ENCODE measurements around the gene SMG6. TPM values are rescaled to one million over a fixed set of nuclear protein-coding genes. Genes with fewer than 3 reads are reported as not detected.

The SMG6 gene
- total RNA-seq, 4 donors from 2014 or later, result 17.9 to 24.0 (median 20.1) TPM

- no peak for DNase-seq
- intact Hi-C loops (cut with DNase I), result no loop called here
- TF ChIP-seq CTCF (IDR thresholded peaks at IDR 0.05) (no peak), POLR2A (IDR thresholded peaks at IDR 0.05) (no peak)
- H3K9me3 ChIP-seq, result no peaks in the 10 kb centered on the region
- no peaks in the 10 kb centered on the region for H3K27me3 ChIP-seq
- H3K4me3 ChIP-seq, result no peak overlapping the region
- peaks cover 0 to 84% (median 0%) of the 10 kb centered on the region in 3 donors for H3K36me3 ChIP-seq
- 87 to 96% methylated on average over 4 to 5 of the region's 6 CpGs for WGBS, 2 donors
- peaks cover 28 to 84% (median 64%) of the 10 kb centered on the region in 3 donors for H3K4me1 ChIP-seq
- peak overlapping the region; percentile 45 to 93 (median 86) for H3K27ac ChIP-seq
Observed at GRCh38 chr17:2071024-2071385, 232.6 kb downstream of the SMG6 start.

DNA sequence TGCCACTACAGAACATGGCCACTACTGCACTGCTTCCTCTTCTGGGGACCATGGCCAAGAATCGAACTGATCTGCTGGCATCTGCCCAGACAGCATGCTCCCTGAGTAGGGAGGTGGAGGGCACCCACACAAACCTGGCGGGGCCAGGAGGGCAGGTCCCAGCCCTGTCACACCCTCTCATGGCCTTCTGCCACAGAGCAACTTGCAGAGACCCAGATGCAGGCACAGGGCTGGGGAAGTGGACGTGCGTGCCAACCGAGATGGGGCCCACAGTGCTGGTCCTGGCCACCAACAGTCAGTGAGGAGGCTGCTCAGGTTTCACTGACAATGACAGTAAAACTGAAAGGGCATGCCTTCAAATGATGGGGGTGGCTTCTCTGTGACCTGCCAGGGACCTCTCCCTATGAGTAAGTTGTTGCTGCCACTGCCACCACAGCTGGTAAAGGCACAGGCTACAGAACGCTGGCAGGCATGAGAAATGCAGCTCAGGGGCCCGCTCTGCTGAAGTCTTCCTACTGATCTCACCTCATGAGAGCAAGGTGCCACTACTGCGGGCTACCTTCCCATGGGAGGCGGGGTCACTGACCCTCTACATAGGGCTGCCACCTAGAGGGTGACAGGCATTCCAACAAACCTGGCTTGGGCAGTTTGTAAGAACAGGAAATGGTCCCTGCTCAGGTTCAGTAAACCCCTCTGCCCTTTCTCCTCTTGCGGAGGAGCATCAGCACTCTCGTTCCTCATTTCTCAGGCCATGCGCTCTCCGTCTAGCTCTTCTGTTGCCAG, 233.2 kb downstream of the SMG6 start:
- intact Hi-C loops (cut with DNase I), result no loop called here
- Histone ChIP-seq H3K4me3 (no peak overlapping the region), H3K27me3 (no peaks in the 10 kb centered on the region), H3K27ac (peak overlapping the region; percentile 45 to 93 (median 86)), H3K36me3 (peaks cover 0 to 84% (median 0%) of the 10 kb centered on the region in 3 donors), H3K4me1 (peaks cover 23 to 84% (median 64%) of the 10 kb centered on the region in 3 donors), H3K9me3 (no peaks in the 10 kb centered on the region)
- no peak for DNase-seq
- TF ChIP-seq CTCF (IDR thresholded peaks at IDR 0.05), result no peak
- TF ChIP-seq POLR2A (IDR thresholded peaks at IDR 0.05), result no peak
- WGBS, 2 donors, result 67 to 68% methylated on average over 5 to 11 of the region's 13 CpGs

- intact Hi-C loops (cut with DNase I), result no loop called here
- Histone ChIP-seq H3K27ac (peak overlapping the region; percentile 38 to 93 (median 87)), H3K4me3 (no peak overlapping the region), H3K36me3 (peaks cover 0 to 87% (median 0%) of the 10 kb centered on the region in 3 donors), H3K4me1 (peaks cover 23 to 91% (median 72%) of the 10 kb centered on the region in 3 donors), H3K27me3 (no peaks in the 10 kb centered on the region), H3K9me3 (no peaks in the 10 kb centered on the region)
- DNase-seq, result no peak
- no peak for TF ChIP-seq POLR2A (IDR thresholded peaks at IDR 0.05)
- no peak for TF ChIP-seq CTCF (IDR thresholded peaks at IDR 0.05)
- WGBS, 2 donors, result 53 to 61% methylated on average over 5 to 11 of the region's 15 CpGs
Observed at GRCh38 chr17:2068519-2069051, 235.0 kb downstream of the SMG6 start.

DNA sequence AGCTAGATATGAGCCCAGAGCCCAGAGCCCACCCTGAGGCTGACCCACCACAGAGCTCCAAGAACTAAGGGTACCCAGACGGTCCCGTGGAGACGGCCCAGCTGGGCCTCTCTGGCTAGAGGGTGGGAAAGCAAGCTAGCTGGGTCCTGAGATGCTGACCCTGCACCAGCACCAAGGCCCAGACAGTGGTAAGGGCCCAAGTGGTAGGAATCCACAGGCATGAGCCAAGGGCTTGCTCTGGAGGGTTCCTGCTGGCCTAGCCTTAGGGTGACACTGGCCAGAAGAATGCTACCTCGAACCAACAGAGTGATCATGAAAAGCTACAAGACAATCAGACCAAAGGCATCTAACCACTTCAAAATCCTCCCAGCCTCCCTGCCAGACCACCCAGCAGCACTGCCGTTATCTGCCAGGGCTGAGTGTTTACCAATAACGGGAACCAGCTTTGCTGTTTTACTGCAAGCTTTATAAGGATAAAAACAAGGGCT, 235.5 kb downstream of the SMG6 start:
- intact Hi-C loops (cut with DNase I), result no loop called here
- no peak for TF ChIP-seq POLR2A (IDR thresholded peaks at IDR 0.05)
- TF ChIP-seq CTCF (IDR thresholded peaks at IDR 0.05), result no peak
- Histone ChIP-seq H3K4me3 (no peak overlapping the region), H3K27ac (peak overlapping the region; percentile 38 to 93 (median 87)), H3K36me3 (peaks cover 0 to 92% (median 0%) of the 10 kb centered on the region in 3 donors), H3K27me3 (no peaks in the 10 kb centered on the region), H3K4me1 (peaks cover 23 to 95% (median 77%) of the 10 kb centered on the region in 3 donors), H3K9me3 (no peaks in the 10 kb centered on the region)
- no peak for DNase-seq
- 50 to 66% methylated on average over 2 to 3 of the region's 6 CpGs for WGBS, 2 donors

DNA sequence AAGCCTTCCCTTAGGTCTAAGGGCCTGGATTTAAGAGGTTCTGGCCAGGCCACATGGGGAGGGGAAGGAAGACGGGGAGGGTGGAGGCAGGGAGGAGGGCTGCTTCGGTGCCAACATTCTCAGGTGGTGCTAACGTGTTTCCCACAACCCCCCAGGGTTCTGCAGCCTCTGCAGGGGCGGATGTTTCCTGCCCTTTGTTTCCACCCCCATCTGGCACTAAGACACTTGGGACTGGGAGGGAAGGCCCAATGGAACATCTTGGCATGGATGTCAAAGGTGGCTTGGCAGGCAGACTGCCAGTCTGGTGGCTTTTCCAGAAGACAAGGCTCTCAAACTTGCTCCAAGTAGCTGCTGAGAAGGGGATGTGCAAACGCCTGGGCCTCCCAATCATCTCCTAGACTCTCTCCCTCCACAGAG, 236.0 kb downstream of the SMG6 start:
- no peak for DNase-seq
- Histone ChIP-seq H3K4me1 (peaks cover 28 to 95% (median 81%) of the 10 kb centered on the region in 3 donors), H3K4me3 (no peak overlapping the region), H3K9me3 (no peaks in the 10 kb centered on the region), H3K27me3 (no peaks in the 10 kb centered on the region), H3K27ac (peak overlapping the region; percentile 38 to 93 (median 87)), H3K36me3 (peaks cover 0 to 95% (median 0%) of the 10 kb centered on the region in 3 donors)
- intact Hi-C loops (cut with DNase I), result no loop called here
- TF ChIP-seq POLR2A (IDR thresholded peaks at IDR 0.05), result no peak
- TF ChIP-seq CTCF (IDR thresholded peaks at IDR 0.05), result no peak
- WGBS, 2 donors, result 60 to 61% methylated on average over 4 of the region's 5 CpGs

Data from esophagus squamous epithelium (tissue), 5 donors.